Effector memory CD8-positive, alpha-beta T cell (primary cell): Measurements from ENCODE around the gene GRAP2.
"Not testable (repeated sequence)": the region's sequence is repeated elsewhere in the genome, so short reads cannot be mapped to it uniquely, and the experiment has no call there.

Experiments used
- ATAC-seq: fragments of 150-1000 bp; cut with Tn5 transposase; replicated peaks from 2 replicates; pipeline ENCODE4 v1.10.0; 2021; ENCODE audit warnings: mild to moderate bottlenecking, moderate library complexity
- DNase-seq, 3 experiments: peaks; one replicate each; pipeline ENCODE4 v3.0.0; 2021
- H3K27ac Mint-ChIP-seq, 2 donors: one replicate each; pipeline ENCODE4 v1.8.0; 2022; ENCODE audit warnings: mild to moderate bottlenecking in 2 of 2, mixed read lengths in 2 of 2, moderate library complexity in 2 of 2
- H3K27me3 Mint-ChIP-seq, 2 donors: one replicate each; pipeline ENCODE4 v1.8.0; 2022; ENCODE audit warnings: mixed read lengths in 2 of 2
- H3K36me3 Mint-ChIP-seq: one replicate; pipeline ENCODE4 v1.8.0; 2022; ENCODE audit warnings: mild to moderate bottlenecking, moderate library complexity, mixed read lengths; ENCODE audit not compliant: insufficient read depth
- H3K4me1 Mint-ChIP-seq, 2 donors: one replicate each; pipeline ENCODE4 v1.8.0; 2022; ENCODE audit warnings: low read depth in 2 of 2, mixed read lengths in 2 of 2
- H3K4me3 Mint-ChIP-seq, 2 donors: one replicate each; pipeline ENCODE4 v1.8.0; 2022; ENCODE audit warnings: mild to moderate bottlenecking in 2 of 2, mixed read lengths in 2 of 2, moderate library complexity in 2 of 2
- H3K9me3 Mint-ChIP-seq, 2 donors: one replicate each; pipeline ENCODE4 v1.8.0; 2022; ENCODE audit warnings: mixed read lengths in 2 of 2

GRAP2 gene

DNA sequence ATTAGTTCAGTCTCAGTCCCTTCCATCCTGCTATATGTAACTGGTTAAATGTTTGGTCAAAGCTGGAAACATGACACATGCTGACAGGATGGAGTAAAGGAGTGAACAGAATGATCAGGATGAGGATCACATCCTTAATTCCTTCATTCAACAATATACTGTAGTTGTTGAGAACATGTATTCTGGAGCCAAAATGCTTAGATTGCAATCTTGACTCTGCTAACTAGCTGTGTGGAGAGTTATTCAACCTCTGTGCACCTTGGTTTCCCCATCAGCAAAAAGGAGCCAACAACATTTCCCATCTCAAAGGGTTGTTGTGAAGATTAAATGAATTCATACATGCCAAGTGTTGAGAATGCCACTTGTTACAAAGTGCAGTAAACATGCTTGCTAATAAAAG is 20.2 kb upstream of the GRAP2 start:
- H3K27me3 Mint-ChIP-seq = no peaks in the 10 kb centered on the region

GRCh38 chr22:39883057-39883456 is 17.8 kb upstream of the GRAP2 start:
- Mint-ChIP-seq H3K27ac (no peak overlapping the region), H3K4me1 (no peaks in the 10 kb centered on the region), H3K9me3 (no peaks in the 10 kb centered on the region), H3K36me3 (no peaks in the 10 kb centered on the region), H3K27me3 (no peaks in the 10 kb centered on the region), H3K4me3 (no peak overlapping the region)
- ATAC-seq (no peak), DNase-seq (no peak)

More for the DNA sequence above, 20.2 kb upstream of the GRAP2 start:
- Mint-ChIP-seq H3K4me3 (no peak overlapping the region), H3K9me3 (no peaks in the 10 kb centered on the region), H3K27ac (no peak overlapping the region), H3K36me3 (no peaks in the 10 kb centered on the region), H3K4me1 (no peaks in the 10 kb centered on the region)
- ATAC-seq = no peak
- no peak for DNase-seq

DNA sequence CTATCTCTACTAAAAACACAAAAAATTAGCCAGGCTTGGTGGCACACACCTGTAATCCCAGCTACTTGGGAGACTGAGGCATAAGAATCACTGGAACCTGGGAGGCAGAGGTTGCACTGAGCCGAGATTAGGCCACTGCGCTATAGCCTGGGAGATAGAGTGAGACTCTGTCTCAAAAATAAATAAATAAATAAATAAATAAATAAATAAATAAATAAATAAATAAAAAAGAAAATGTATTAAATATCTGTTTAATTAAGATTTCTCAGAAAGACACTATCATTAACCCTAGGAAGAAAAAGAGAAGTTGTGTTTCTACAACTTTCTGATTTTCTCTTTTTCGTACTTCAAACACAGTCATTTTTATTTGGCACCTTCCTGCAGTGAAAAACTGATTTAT is 11.0 kb upstream of the GRAP2 start:
- H3K27ac Mint-ChIP-seq, DNase-seq, ATAC-seq, H3K4me3 Mint-ChIP-seq, H3K27me3 Mint-ChIP-seq, H3K36me3 Mint-ChIP-seq, H3K9me3 Mint-ChIP-seq: not testable (repeated sequence)
- peaks cover 5 to 10% of the 10 kb centered on the region in 2 donors for H3K4me1 Mint-ChIP-seq

DNA sequence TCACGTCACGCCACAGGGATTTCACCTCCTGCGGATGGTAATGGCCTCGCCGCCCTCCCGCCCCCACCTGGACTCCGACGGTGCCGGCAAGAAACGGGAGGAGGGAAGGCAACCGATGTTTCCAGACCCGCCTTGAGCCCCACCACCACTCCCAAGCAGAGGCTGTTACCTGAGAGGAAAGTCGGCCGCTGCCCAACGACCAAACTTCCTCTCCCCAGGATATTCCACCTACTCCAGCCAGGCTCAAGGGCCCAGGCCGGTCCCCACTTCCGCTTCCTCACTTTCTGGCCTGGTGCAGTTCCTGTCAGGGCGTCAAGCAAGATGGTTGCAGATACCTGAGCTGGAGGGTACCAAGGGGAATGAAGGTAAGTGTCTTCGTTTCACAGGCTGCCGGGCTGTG is 7.4 kb upstream of the GRAP2 start, which contains the start of gene ENTHD1:
ENTHD1 (minus strand) TSS at position 235 of the 400 bp plus-strand sequence. CDS start 6,012 bp downstream, outside the sequence.
- no peaks in the 10 kb centered on the region for H3K27me3 Mint-ChIP-seq
- peaks cover 5 to 10% of the 10 kb centered on the region in 2 donors for H3K4me1 Mint-ChIP-seq
- no peak for ATAC-seq
- no peaks in the 10 kb centered on the region for H3K36me3 Mint-ChIP-seq
- H3K4me3 Mint-ChIP-seq = no peak within 1 kb of the TSS
- peak within 1 kb of the TSS in 1 of 2 donors; percentile 10 for H3K27ac Mint-ChIP-seq
- no peaks in the 10 kb centered on the region for H3K9me3 Mint-ChIP-seq
- DNase-seq = no peak

GRCh38 chr22:39894554-39895092 is 6.3 kb upstream of the GRAP2 start:
- Mint-ChIP-seq H3K27me3 (no peaks in the 10 kb centered on the region), H3K36me3 (no peaks in the 10 kb centered on the region), H3K4me1 (peaks cover 10 to 17% of the 10 kb centered on the region in 2 donors), H3K9me3 (no peaks in the 10 kb centered on the region), H3K4me3 (no peak overlapping the region), H3K27ac (no peak overlapping the region)
- ATAC-seq = no peak
- no peak for DNase-seq

GRCh38 chr22:39895682-39896081 is 5.2 kb upstream of the GRAP2 start:
- Mint-ChIP-seq H3K4me1 (peaks cover 14 to 22% of the 10 kb centered on the region in 2 donors), H3K27me3 (no peaks in the 10 kb centered on the region), H3K4me3 (no peak overlapping the region), H3K27ac (no peak overlapping the region), H3K36me3 (no peaks in the 10 kb centered on the region), H3K9me3 (no peaks in the 10 kb centered on the region)
- ATAC-seq = no peak
- no peak for DNase-seq

- no peak overlapping the region for H3K4me3 Mint-ChIP-seq
- ATAC-seq = no peak
Measured at GRCh38 chr22:39896313-39896996, 4.4 kb upstream of the GRAP2 start.

GRCh38 chr22:39897841-39898240 is 3.0 kb upstream of the GRAP2 start:
- no peak overlapping the region for H3K27ac Mint-ChIP-seq
- no peak for DNase-seq
- H3K27me3 Mint-ChIP-seq = no peaks in the 10 kb centered on the region
- no peak for ATAC-seq
- no peaks in the 10 kb centered on the region for H3K9me3 Mint-ChIP-seq
- H3K4me3 Mint-ChIP-seq = no peak overlapping the region
- no peaks in the 10 kb centered on the region for H3K36me3 Mint-ChIP-seq
- H3K4me1 Mint-ChIP-seq = peaks cover 11 to 15% of the 10 kb centered on the region in 2 donors

More at GRCh38 chr22:39896313-39896996, 4.4 kb upstream of the GRAP2 start:
- H3K4me1 Mint-ChIP-seq = peaks cover 14 to 22% of the 10 kb centered on the region in 2 donors
- H3K9me3 Mint-ChIP-seq = no peaks in the 10 kb centered on the region
- DNase-seq = no peak
- H3K27ac Mint-ChIP-seq = no peak overlapping the region
- H3K27me3 Mint-ChIP-seq = no peaks in the 10 kb centered on the region
- H3K36me3 Mint-ChIP-seq = no peaks in the 10 kb centered on the region

DNA sequence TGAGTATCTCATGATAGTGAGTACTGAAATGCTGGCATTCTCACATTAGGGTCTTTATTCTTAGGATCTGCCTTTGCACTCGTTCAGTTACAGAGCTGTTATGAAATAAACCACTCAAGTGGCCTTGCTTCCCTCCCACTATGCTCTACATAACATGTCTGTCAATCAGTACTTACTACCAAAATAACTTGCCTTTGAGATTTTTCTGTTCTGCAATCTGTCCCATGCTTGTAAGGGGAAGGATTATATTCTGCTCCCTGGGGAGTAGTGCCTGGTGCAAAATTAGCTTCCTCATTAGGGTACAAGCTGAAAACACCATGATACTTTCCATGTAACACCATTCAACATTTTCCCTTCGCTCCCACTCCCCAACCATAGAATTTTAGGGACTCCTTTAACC is 1.9 kb upstream of the GRAP2 start:
- no peak for ATAC-seq
- peak overlapping the region in 1 of 2 donors; percentile 5 for H3K4me3 Mint-ChIP-seq
- H3K36me3 Mint-ChIP-seq = peaks cover 3% of the 10 kb centered on the region
- no peaks in the 10 kb centered on the region for H3K27me3 Mint-ChIP-seq
- H3K27ac Mint-ChIP-seq = peak overlapping the region; percentile 93 to 96
- H3K9me3 Mint-ChIP-seq = no peaks in the 10 kb centered on the region
- DNase-seq = no peak
- peaks cover 12 to 16% of the 10 kb centered on the region in 2 donors for H3K4me1 Mint-ChIP-seq

DNA sequence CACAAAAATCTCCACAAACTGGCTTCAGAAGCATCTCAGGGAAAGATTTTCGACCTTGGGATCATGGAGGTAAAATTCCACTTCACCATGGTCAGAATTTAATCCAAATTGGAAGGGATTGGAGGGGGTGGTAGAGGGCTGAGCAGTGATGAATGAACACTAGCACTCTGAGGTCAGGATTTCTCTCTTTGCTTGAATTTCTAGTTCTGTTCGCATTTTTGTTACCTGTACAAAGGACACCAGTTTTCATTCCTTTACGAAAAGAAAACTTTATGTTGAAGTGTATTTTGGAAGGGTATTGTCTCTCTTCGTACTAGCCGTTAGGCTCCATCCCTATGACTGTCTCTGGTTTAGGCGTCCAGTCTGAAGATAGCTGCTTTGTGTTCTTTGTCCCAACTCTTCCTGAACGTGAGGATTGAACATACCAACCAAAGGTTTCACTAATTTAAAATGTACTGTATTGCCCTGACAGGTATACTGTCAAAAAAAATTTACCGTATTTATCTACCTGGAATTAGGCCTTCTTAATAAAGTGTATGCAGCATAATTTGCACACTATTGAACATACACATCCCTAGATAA is 772 bp downstream of the GRAP2 start:
- DNase-seq (no peak), ATAC-seq (no peak)
- no peaks in the 10 kb centered on the region for H3K9me3 Mint-ChIP-seq
- H3K4me3 Mint-ChIP-seq = peak overlapping the region in 1 of 2 donors; percentile 89
- H3K36me3 Mint-ChIP-seq = peaks cover 3% of the 10 kb centered on the region
- H3K27me3 Mint-ChIP-seq = no peaks in the 10 kb centered on the region
- peaks cover 22 to 42% of the 10 kb centered on the region in 2 donors for H3K4me1 Mint-ChIP-seq
- peak overlapping the region; percentile 93 to 96 for H3K27ac Mint-ChIP-seq

GRCh38 chr22:39904024-39904423 is 3.1 kb downstream of the GRAP2 start:
- H3K9me3 Mint-ChIP-seq, ATAC-seq, DNase-seq, H3K27me3 Mint-ChIP-seq: not testable (repeated sequence)
- H3K4me1 Mint-ChIP-seq = peaks cover 37 to 58% of the 10 kb centered on the region in 2 donors
- H3K27ac Mint-ChIP-seq = peak overlapping the region; percentile 93 to 96
- peak overlapping the region in 1 of 2 donors; percentile 89 for H3K4me3 Mint-ChIP-seq
- H3K36me3 Mint-ChIP-seq = peaks cover 14% of the 10 kb centered on the region

GRCh38 chr22:39904862-39905261 is 4.0 kb downstream of the GRAP2 start:
- Mint-ChIP-seq H3K4me1 (peaks cover 41 to 64% of the 10 kb centered on the region in 2 donors), H3K27ac (peak overlapping the region; percentile 93 to 96), H3K36me3 (peaks cover 19% of the 10 kb centered on the region), H3K9me3 (peaks cover 0 to 2% of the 10 kb centered on the region in 2 donors), H3K4me3 (peak overlapping the region in 1 of 2 donors; percentile 89), H3K27me3 (no peaks in the 10 kb centered on the region)
- DNase-seq (no peak), ATAC-seq (no peak)

GRCh38 chr22:39905687-39906086 is 4.8 kb downstream of the GRAP2 start:
- DNase-seq (no peak), ATAC-seq (no peak)
- Mint-ChIP-seq H3K9me3 (peaks cover 0 to 7% of the 10 kb centered on the region in 2 donors), H3K36me3 (peaks cover 26% of the 10 kb centered on the region), H3K27me3 (no peaks in the 10 kb centered on the region), H3K27ac (peak overlapping the region; percentile 93 to 96), H3K4me3 (peak overlapping the region in 1 of 2 donors; percentile 89), H3K4me1 (peaks cover 44 to 66% of the 10 kb centered on the region in 2 donors)

DNA sequence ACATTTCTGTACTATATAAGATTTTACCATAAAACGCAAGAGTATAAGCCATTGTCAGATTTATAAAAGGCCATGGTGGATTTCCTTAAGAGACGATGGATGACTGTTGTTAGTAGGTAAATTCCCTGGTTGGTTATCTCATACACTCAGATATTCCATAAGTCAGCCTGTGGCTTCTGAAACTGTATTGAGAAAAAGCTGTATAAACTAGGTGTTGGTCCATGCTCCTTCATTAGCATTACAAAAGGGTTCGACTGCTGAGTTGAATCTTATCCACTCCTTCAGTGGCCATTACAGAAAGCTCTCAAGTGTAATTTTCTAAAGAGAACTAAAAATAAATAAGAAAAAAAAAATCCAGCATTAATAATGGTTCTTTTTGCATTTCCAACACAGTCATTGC is 5.3 kb downstream of the GRAP2 start:
- Mint-ChIP-seq H3K27ac (peak overlapping the region; percentile 93 to 96), H3K4me3 (peak overlapping the region in 1 of 2 donors; percentile 89)

More for the DNA sequence above, 5.3 kb downstream of the GRAP2 start:
- peaks cover 0 to 7% of the 10 kb centered on the region in 2 donors for H3K9me3 Mint-ChIP-seq
- H3K27me3 Mint-ChIP-seq = no peaks in the 10 kb centered on the region
- peaks cover 49 to 72% of the 10 kb centered on the region in 2 donors for H3K4me1 Mint-ChIP-seq
- ATAC-seq (no peak), DNase-seq (no peak)
- H3K36me3 Mint-ChIP-seq = peaks cover 26% of the 10 kb centered on the region
